ENCODE results near the gene ANKUB1. TPM values are rescaled to one million over a fixed set of nuclear protein-coding genes. Genes with fewer than 3 reads are reported as not detected.

The ANKUB1 gene
- total RNA-seq, 3 donors from 2014 or later, result not detected

DNA sequence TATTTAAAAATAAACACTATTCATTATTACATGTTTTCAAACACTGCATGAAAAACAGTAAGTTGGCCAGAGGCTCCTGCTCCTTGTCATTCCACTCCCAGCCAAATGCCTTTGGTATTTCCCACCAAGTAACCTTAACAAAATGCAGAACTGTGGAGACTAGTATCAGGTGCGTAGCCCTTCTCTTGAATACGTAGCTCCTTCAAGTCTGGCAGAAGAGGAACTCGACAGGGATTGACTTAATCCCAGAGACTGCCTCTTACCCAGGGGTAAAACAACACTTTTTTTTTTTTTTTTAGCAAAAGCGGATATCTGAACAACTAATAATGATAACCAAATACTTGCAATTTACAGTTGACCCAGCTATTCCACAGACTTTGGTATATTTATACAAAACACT, 40.8 kb downstream of the ANKUB1 start:
- intact Hi-C loops (cut with DNase I, micrococcal nuclease), result no loop called here
- H3K36me3 ChIP-seq (ENCODE audit: low read depth), result no peaks in the 10 kb centered on the region
- TF ChIP-seq, protein P1, sequence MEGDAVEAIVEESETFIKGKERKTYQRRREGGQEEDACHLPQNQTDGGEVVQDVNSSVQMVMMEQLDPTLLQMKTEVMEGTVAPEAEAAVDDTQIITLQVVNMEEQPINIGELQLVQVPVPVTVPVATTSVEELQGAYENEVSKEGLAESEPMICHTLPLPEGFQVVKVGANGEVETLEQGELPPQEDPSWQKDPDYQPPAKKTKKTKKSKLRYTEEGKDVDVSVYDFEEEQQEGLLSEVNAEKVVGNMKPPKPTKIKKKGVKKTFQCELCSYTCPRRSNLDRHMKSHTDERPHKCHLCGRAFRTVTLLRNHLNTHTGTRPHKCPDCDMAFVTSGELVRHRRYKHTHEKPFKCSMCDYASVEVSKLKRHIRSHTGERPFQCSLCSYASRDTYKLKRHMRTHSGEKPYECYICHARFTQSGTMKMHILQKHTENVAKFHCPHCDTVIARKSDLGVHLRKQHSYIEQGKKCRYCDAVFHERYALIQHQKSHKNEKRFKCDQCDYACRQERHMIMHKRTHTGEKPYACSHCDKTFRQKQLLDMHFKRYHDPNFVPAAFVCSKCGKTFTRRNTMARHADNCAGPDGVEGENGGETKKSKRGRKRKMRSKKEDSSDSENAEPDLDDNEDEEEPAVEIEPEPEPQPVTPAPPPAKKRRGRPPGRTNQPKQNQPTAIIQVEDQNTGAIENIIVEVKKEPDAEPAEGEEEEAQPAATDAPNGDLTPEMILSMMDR (IDR thresholded peaks at IDR 0.05), result no peak
- no peaks in the 10 kb centered on the region for H3K9me3 ChIP-seq
- H3K4me3 ChIP-seq, result no peak overlapping the region
- H3K4me1 ChIP-seq (ENCODE audit: low read depth), result no peaks in the 10 kb centered on the region
- peak in 1 of 3 donors; percentile 2 for DNase-seq
- no peak for ATAC-seq

DNA sequence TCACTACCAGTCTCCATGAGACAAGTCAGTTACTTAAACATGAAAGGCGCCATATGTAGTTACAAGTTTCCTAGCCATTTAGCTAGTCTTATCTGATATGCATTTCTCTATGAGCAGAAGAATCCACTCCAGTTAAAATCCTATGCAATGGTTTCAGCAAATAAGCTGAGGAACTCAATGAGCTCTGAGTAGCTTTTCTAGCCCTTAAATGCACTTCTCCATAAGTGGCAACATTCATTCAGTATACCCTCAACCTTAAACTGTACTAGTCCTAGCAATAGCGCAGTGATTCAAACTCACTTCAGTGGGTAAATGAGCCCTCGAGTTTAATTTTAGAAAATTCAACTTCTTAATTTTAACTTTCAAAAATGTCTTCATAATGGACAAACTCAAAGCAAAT, 47.7 kb downstream of the ANKUB1 start:
- DNase-seq (no peak), ATAC-seq (no peak)
- intact Hi-C loops (cut with DNase I, micrococcal nuclease), result no loop called here
- Histone ChIP-seq H3K4me3 (no peak overlapping the region), H3K36me3 (ENCODE audit: low read depth) (no peaks in the 10 kb centered on the region), H3K4me1 (ENCODE audit: low read depth) (no peaks in the 10 kb centered on the region), H3K9me3 (no peaks in the 10 kb centered on the region)
- TF ChIP-seq, protein P1 (IDR thresholded peaks at IDR 0.05), result no peak

DNA sequence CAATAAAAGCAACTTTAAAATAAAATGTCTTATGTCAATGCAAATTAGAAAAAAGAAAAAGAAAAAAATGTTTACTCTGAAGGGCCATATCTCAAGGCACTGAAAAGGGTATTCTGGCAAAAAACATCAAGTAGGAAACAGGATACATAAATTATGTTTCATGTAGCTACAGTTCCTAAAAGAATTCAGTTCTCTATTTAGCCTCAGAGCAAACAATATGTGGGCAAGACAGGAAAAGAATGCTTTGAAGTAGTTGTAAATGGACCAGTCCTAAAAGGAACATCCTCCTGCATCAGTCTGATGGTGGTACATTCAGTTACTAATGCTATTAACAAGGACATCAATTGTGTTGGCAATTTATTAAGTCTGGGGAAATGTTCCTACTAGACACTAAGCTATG, 48.2 kb downstream of the ANKUB1 start:
- Histone ChIP-seq H3K9me3 (no peaks in the 10 kb centered on the region), H3K4me3 (no peak overlapping the region), H3K36me3 (ENCODE audit: low read depth) (no peaks in the 10 kb centered on the region), H3K4me1 (ENCODE audit: low read depth) (no peaks in the 10 kb centered on the region)
- TF ChIP-seq, protein P1 (IDR thresholded peaks at IDR 0.05), result no peak
- intact Hi-C loops (cut with DNase I, micrococcal nuclease), result no loop called here
- ATAC-seq (no peak), DNase-seq (no peak)

DNA sequence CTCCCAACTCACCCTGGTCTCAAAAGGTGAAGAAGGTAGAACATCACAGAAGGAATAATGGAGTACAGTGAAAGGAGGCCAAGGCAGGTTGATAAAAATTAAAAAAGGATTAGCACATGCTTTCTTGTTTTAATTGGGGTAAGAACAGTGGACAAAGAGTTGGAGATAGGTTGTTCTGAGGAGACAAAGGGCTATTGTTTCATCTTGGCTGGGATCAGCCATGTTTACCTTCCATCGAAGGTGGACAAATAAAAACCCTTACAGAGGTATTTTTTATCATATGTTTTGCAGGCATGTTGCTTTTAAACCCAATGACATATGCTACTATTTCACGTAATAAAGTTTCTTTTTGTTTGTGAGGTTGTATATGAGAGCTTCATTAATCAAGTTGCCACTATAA, 53.0 kb downstream of the ANKUB1 start:
- no peak for DNase-seq
- Histone ChIP-seq H3K4me3 (no peak overlapping the region), H3K4me1 (ENCODE audit: low read depth) (no peaks in the 10 kb centered on the region), H3K36me3 (ENCODE audit: low read depth) (no peaks in the 10 kb centered on the region), H3K9me3 (no peaks in the 10 kb centered on the region)
- TF ChIP-seq, protein P1 (IDR thresholded peaks at IDR 0.05), result no peak
- intact Hi-C loops (cut with DNase I, micrococcal nuclease), result no loop called here
- ATAC-seq, result no peak

DNA sequence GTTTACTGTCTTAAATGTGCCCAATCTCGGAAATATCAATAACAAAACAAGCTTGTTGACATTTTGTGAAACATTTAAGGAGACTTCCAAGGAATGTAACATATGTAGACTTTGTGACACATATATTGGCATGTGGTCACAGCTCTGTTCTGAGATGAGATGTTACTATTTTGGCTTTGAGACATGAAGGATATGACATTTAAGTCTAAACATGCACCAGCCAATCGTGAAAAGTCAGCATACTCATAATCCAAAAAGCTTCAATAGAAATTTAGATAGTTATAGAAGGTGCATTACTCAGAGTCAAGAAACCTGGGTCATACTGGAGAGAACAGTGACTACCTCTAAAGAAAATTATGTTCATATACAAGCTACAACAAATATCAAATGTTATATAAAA, 53.5 kb downstream of the ANKUB1 start:
- ATAC-seq, result no peak
- TF ChIP-seq, protein P1 (IDR thresholded peaks at IDR 0.05), result no peak
- DNase-seq, result no peak
- intact Hi-C loops (cut with DNase I, micrococcal nuclease), result no loop called here
- Histone ChIP-seq H3K9me3 (no peaks in the 10 kb centered on the region), H3K4me3 (no peak overlapping the region), H3K36me3 (ENCODE audit: low read depth) (no peaks in the 10 kb centered on the region), H3K4me1 (ENCODE audit: low read depth) (no peaks in the 10 kb centered on the region)

DNA sequence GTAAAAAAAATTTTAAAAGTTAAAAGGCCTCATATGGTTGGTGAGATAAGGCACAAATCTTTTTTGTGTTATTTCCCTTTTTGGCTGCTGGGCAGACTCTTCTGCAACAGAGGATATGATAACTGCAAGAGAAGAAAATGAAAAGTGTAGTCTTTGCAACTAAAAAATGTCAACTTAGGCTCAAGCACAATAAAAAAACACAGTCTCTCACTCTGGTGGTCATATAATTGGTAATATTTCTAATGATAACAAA, 55.5 kb downstream of the ANKUB1 start:
- intact Hi-C loops (cut with DNase I, micrococcal nuclease), result no loop called here
- no peak overlapping the region for H3K4me3 ChIP-seq
- H3K9me3 ChIP-seq, result no peaks in the 10 kb centered on the region
- TF ChIP-seq, protein P1 (IDR thresholded peaks at IDR 0.05), result no peak
- no peak for DNase-seq
- H3K4me1 ChIP-seq (ENCODE audit: low read depth), result no peaks in the 10 kb centered on the region
- H3K36me3 ChIP-seq (ENCODE audit: low read depth), result no peaks in the 10 kb centered on the region
- no peak for ATAC-seq

Measured in mucosa of descending colon (tissue), 3 donors.